Sciatic nerve (tissue), 2 donors: ENCODE data around the gene GSG1L. TPM values are rescaled to one million over a fixed set of nuclear protein-coding genes. Genes with fewer than 3 reads are reported as not detected.

Experiments
- ATAC-seq: fragments of 200-7000 bp; cut with Tn5 transposase; one replicate; pipeline ENCODE4 v1.9.1; 2020; ENCODE audit warnings: mild to moderate bottlenecking, moderate library complexity
- DNase-seq: peaks from one replicate; pipeline ENCODE4 v3.0.0-alpha.2; 2020; ENCODE audit warnings: low spot score
- intact Hi-C: fragments of 100-400 bp; cut with DNase I; formaldehyde crosslinking; loops from one replicate; pipeline ENCODE4 v1.14.2; 2022
- total RNA-seq: library from RNA; stranded (reverse); fragmentation: NEBNext Ultra II Directional; extraction: Animal tissue kit (Norgen Biotek cat#: 25700); gene quantifications from one replicate; pipeline ENCODE4 v1.2.1, GENCODE V29; 2021
- donor health status: DM: no; HTN: no; CAD: no.
- donor health status: DM: no; HTN: no; CAD: no.

GSG1L gene
- total RNA-seq, 1 donor from 2014 or later, result 0.62 TPM

DNA sequence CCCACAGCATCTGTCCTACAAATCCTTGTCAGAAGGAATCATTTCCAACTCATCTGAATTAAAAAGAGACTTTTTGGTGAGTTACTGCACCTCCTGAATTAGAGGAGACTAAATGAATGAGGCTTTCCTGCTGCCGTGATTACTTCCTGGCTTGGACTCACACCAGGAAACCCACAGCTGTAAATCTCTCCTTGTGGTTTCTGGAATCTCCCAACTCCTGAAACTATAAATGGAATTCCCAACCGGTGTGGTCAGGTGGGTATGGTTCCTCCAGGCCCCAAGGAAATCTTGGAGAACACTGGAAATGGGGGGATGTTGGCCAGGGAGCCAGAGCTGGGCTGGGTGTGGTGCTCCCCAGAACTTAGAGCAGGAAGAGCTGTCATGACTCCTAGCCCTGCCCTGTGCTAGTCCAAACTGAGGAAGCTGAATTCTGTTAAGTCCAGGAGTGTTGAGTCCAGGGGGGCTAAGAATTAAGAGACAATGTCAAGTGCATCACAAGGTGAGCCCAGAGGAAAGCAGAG lies 216.4 kb downstream of the GSG1L start:
- no peak for DNase-seq
- intact Hi-C loops, result no loop called here
- no peak for ATAC-seq

DNA sequence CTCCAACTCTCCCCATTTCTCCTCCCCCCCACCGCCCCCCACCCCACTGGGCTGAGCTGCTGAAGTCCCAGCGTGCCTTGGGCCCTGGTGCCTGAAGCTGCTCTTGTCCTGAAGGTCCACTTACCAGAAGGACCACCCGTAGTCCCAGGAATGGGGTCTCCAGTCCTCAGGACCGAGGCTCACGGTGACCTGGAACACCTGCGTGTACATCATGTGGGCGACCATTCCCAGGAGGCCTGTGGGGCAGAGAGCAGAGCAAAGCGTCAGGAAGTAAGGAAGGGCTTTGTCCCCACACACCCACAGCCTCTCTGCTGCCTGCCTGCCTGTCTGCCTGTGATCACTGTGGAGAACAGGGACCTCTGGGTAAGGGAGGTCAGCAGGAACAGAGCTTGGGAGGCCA lies 218.7 kb downstream of the GSG1L start:
- no peak for DNase-seq

GRCh38 chr16:27843800-27844199 lies 219.7 kb downstream of the GSG1L start:
- ATAC-seq (no peak), DNase-seq (no peak)
- intact Hi-C loops, result no loop called here

More for the DNA sequence above, 218.7 kb downstream of the GSG1L start:
- ATAC-seq, result no peak
- intact Hi-C loops, result no loop called here

DNA sequence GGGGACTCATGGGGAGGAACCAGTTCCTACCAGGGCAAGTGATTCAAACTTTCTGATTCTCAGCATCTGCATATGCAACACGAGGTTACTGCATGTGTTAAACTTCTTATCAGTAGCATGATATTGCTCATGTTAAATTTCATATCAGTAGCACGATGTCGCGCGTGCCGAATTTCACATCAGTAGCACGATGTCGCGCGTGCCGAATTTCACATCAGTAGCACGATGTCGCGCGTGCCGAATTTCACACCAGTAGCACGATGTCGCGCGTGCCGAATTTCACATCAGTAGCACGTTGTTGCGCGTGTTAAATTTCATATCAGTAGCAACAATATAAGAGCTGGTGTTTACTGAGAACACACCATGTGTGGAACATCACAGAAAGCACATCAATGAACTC lies 221.6 kb downstream of the GSG1L start:
- intact Hi-C loops, result no loop called here
- ATAC-seq (no peak), DNase-seq (peak; percentile 36)

- intact Hi-C loops, result no loop called here
- DNase-seq (peak; percentile 39), ATAC-seq (no peak)
Measured at GRCh38 chr16:27841061-27841801, 222.3 kb downstream of the GSG1L start.

DNA sequence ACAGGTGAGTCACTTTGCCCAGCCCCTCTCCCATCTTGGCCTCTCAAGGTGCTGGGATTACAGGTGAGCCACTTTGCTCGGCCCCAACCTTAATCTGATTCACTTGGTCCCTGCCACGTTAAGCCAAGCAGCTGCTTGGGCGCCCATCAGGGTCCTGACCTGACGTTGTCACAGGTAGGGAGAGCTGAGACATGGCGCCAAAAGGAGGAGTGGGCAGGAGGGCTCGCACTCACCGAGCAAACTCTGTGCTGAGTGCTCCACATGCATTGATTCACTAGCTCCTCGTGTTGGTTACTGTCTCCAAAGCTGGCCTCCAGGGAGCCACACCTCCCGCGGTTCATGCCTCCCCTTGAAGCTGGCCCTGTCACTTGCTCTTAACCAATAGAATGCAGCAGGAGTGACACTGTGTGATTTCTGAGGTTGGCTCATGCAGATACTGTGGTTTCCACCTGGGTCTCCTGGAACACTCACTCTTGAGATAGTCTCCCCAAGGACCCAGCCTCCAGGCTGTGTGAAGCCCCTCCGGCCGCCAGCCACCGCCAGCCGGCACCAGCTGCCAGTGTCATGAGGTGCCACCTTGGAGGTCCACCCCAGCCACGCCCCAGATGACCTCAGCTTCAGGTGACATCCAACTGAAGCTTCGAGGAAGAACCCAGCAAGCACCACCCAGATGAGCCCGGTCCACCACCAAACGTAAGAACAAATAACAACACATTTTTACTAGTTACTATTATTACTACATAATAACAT lies 223.0 kb downstream of the GSG1L start:
- no peak for ATAC-seq
- intact Hi-C loops, result no loop called here
- DNase-seq, result peak; percentile 34

DNA sequence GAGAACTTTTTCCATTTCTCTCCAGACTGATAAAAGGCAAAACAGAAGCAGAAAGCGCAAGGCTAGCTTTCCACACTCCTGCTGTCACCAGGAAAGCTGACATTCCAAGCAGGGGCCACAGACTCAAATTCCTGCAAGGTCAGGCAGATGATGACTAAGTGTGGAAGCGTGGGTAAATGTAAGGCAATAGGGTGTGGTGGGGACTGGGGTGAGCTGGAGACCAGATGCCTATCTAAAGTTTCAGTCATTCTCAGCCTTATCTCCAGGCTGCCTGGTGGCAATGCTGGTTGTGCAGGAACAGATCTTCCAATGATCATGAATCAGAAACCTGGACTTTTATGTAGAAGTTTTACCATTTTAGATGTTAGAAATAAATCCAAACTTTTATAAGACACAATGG lies 224.1 kb downstream of the GSG1L start:
- DNase-seq (no peak), ATAC-seq (no peak)
- intact Hi-C loops, result no loop called here

DNA sequence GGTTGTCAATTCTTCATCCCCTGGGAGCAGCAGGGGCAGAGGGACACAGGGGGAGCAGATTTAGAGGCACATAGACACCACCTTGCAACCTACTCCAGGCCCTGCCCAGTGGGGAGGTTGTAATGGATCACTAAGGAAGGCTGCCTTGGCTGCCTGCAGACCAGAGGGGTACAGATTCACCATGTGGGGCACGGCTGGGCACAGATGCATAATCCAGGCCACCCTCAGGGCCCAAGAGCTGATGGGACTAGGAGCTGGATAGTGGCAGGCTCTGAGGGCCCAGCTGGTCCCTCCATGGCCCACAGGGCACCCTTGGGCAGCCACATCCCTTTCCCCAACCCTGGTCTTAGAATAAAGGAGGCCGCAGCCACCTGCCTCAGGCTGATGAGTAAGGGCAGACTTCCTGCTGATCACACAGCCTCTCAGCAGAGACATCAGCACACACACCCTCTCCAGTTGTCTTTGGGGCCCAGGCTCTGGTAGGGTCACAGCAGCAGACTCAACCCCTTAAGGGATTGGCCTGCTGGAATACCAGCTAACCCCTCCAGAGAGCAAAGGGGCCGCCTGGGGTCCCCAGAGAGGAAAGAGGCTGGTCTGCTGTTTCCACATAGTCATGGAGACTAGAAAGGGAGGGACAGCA lies 224.9 kb downstream of the GSG1L start:
- intact Hi-C loops, result no loop called here
- DNase-seq (peak; percentile 19), ATAC-seq (no peak)

- ATAC-seq (no peak), DNase-seq (peak; percentile 31)
- intact Hi-C loops, result no loop called here
Measured at GRCh38 chr16:27829975-27830374, 233.5 kb downstream of the GSG1L start.

GRCh38 chr16:27828671-27829070 lies 234.8 kb downstream of the GSG1L start:
- intact Hi-C loops, result no loop called here
- ATAC-seq (no peak), DNase-seq (peak; percentile 31)

DNA sequence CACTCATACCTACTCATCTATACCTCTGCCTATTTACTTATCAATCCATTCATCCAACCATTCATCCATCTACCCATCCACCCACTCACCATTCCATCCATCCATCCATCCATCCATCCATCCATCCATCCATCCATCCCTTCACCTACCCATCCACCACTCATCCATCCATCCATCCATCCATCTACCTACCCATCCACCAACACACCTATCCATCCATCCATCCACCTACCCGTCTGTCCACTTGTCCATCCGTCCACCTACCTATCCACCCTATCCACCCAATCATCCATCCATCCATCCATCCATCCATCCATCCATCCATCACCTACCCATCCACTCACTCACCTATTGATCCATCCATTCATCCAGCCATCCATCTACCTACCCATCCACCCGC lies 235.7 kb downstream of the GSG1L start:
- DNase-seq (peak; percentile 4), ATAC-seq (no peak)
- intact Hi-C loops, result no loop called here

GRCh38 chr16:27826893-27827289 lies 236.6 kb downstream of the GSG1L start:
- intact Hi-C loops, result no loop called here
- ATAC-seq (no peak), DNase-seq (peak; percentile 1)

GRCh38 chr16:27826081-27826892 lies 237.2 kb downstream of the GSG1L start:
- intact Hi-C loops, result no loop called here
- no peak for ATAC-seq

DNA sequence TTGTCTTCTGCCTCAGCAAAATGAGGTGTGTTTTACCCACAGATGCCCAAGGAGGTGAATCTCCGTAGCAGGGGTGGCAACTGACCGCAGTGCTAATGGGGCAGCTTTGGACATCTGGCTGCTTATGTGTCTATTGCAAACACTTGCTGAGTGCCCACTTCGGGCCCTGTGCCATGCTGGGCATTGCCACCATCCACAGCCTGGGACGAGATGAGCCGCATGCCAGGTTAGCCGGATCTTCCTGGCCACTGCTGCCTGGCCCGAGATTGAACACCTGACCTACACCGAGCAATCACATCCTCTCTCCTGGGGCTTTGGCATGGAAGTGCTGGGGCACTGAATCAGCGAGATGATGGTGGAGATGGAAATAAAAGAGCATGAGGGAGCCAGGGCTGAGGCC lies 238.7 kb downstream of the GSG1L start:
- DNase-seq (peak; percentile 25), ATAC-seq (no peak)
- intact Hi-C loops, result no loop called here

More at GRCh38 chr16:27826081-27826892, 237.2 kb downstream of the GSG1L start:
- DNase-seq, result peak; percentile 28

DNA sequence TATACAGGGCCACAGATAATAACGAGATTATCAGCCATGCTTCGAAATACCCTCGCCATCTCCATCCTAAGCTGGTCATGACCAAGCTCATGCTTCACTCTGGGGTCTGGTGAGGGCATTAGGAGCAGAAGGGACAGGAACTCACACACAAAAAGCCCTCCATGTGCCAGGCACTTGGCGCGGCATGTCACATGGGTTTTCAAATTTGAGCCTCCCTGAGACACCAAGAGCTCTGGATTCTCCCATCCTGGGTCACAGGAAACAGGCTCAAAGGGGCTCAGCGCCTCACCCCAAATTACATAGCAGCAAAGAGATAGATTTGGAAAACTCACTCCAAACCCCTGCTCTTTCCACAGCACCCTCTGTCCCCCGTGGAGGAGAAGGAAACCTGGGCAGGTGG lies 239.5 kb downstream of the GSG1L start:
- ATAC-seq, result no peak
- DNase-seq, result peak; percentile 6
- intact Hi-C loops, result no loop called here

DNA sequence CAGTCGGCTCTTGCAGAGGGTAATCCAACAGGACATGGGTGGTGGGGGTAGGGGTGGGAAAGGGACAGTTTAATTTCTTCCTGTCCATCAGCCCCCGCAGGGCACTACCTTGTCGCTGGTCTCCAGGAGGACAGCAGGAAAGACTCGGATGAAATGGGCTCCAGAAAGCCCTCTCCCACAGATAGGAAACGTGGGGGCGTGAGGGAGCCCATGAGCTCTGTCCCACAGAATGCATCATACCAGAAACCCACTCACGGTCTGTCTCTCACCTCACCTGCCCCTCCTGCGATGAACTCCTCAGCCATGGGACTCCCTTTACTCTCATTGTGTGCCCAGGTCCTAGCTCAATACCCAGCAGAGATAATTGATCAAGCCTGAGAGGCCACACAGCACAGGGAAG lies 240.1 kb downstream of the GSG1L start:
- DNase-seq, result no peak
- intact Hi-C loops, result no loop called here
- ATAC-seq, result no peak

DNA sequence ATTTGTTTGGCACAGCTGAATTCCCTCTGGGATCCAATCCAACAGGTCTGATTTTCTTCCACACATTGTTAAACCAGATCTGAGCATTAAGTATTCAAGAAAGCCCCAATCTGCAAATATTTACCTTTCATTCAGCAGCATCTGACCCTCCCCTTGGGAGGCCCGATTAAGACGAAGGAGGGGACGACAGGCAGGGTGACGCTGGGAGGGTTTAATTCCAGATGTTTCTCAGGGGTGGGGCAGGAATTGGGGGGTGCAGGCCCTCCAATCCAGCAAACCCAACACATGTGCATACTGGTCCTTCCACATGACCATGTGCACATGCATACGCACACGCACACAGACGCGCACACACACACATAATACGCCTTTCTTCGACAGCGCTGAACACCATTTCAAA lies 240.5 kb downstream of the GSG1L start:
- DNase-seq (peak; percentile 23), ATAC-seq (no peak)
- intact Hi-C loops, result no loop called here

- no peak for DNase-seq
- intact Hi-C loops, result no loop called here
- ATAC-seq, result no peak
Measured at GRCh38 chr16:27822529-27822928, 241.0 kb downstream of the GSG1L start.
